Testis (tissue), 3 donors: Measurements from ENCODE around the gene ARSG. TPM values are rescaled to one million over a fixed set of nuclear protein-coding genes. Genes with fewer than 3 reads are reported as not detected.

Source experiments
- DNase-seq: peaks from one replicate; pipeline ENCODE4 v3.0.0-alpha.2; 2019
- H3K27ac ChIP-seq, 2 donors: fragments of 200-600 bp; sonication (generic); one replicate each; pipeline ENCODE4 v1.5.1; 2019
- H3K27me3 ChIP-seq: fragments of 200-600 bp; sonication (generic); one replicate; pipeline ENCODE4 v1.5.1; 2019
- H3K36me3 ChIP-seq: fragments of 200-600 bp; sonication (generic); one replicate; pipeline ENCODE4 v1.5.1; 2017; ENCODE audit warnings: low read depth; ENCODE audit errors: missing control alignments
- H3K4me1 ChIP-seq: fragments of 200-600 bp; sonication (generic); one replicate; pipeline ENCODE4 v1.5.1; 2019
- H3K4me3 ChIP-seq, 2 donors: fragments of 200-600 bp; sonication (generic); one replicate each; pipeline ENCODE4 v1.5.1; 2017 to 2019
- H3K9me3 ChIP-seq: fragments of 200-600 bp; sonication (generic); one replicate; pipeline ENCODE4 v1.5.1; 2017
- POLR2A ChIP-seq: fragments of 450-650 bp; IDR thresholded peaks from one replicate; pipeline ENCODE4 v1.6.1; 2017; ENCODE audit warnings: antibody characterized with exemption, mild to moderate bottlenecking, moderate library complexity
- WGBS, 2 donors: methylation state at CpG; one replicate each; pipeline ENCODE4 v1.1.5; 2018; 5-methylcytosine and 5-hydroxymethylcytosine counted together
- intact Hi-C: fragments of 100-400 bp; cut with DNase I; formaldehyde crosslinking; loops from one replicate; pipeline ENCODE4 v1.15.1; 2023; ENCODE audit warnings: low total_unique reads
- microRNA counts, 2 donors: library from miRNA; unstranded; fragments of <30 nt; microRNA quantifications; one replicate each; lab custom pipeline; 2016
- microRNA-seq, 2 donors: library from miRNA; unstranded; fragments of <30 nt; microRNA quantifications; one replicate each; pipeline ENCODE4, GENCODE V29; 2016; ENCODE audit warnings: borderline number of aligned reads in 2 of 2, borderline replicate concordance in 1 of 2
- polyA plus RNA-seq: library from polyadenylated mRNA; stranded (reverse); fragments of 350-450 nt; fragmentation: Illumina TruSeq; extraction: RNeasy Lipid Tissue Mini Kit (QIAGEN cat#74804); gene quantifications from one replicate; pipeline ENCODE4 v1.2.3, GENCODE V29; 2014; ENCODE audit warnings: low read depth, low replicate concordance; ENCODE audit not compliant: insufficient read depth
- small RNA-seq, 2 donors: library from RNA; depleted of rRNA; stranded (forward); fragments of <200 nt; gene quantifications; one replicate each; pipeline ENCODE3, GENCODE V24; 2016
- total RNA-seq, 2 donors: library from RNA; depleted of rRNA; stranded (reverse); fragments of >200 nt; gene quantifications; one replicate each; pipeline ENCODE4 v1.2.3, GENCODE V29; 2016
- TF ChIP-seq, protein P1 (sequence below), 3 experiments: fragments of 450-650 bp in 2 of 3; fragments of 200-600 bp in 1 of 3; sonication (generic) in 1 of 3; IDR thresholded peaks; one replicate each; pipeline ENCODE4 v1.5.1; 2016 to 2019; ENCODE audit warnings: antibody characterized with exemption in 3 of 3, mild to moderate bottlenecking in 2 of 3, moderate library complexity in 1 of 3

ARSG gene
- total and polyA plus RNA-seq, 3 donors from 2014 or later, result 7.4 to 16.9 (median 12.5) TPM

DNA sequence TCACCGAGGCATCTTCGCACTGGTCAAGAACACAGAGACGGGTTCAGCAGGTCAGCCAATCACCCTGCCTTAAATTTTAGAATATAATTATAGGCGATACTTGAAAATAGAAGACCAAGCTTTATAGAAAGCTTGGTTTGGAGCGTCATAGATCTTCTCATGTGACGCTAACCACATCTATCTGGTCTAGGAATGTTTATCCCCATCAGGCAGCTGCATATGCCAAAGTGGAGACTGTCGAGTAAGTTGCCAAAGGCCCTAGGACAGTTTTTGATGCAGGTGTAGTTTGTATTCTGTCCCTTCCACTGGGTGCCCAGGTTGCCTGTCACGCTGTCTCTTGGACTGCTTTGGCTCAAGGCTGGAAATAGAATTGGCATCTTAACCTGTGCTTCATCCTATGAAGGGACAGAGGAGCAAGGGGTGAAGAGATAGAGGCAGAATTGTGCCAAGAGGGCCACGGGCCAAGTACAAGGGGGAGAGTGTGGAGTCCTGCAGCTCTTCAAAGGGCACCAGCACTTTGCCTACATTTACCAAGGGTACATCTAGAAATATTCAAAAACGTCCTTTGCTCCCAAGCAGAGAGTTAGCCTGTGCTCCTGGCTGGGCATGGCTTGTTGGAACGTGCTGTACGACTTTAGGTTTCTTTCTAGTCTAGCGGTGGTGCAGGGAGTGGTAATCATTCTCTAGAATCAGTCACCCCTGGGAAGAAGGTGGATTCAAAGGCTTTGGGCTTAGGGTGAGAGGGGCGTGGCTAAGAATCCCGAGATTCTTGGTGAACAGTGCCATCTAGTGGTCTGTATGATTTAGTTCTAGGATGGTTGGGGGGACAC is 171.3 kb downstream of the ARSG start:
- no peak overlapping the region for H3K4me3 ChIP-seq
- H3K9me3 ChIP-seq, result no peaks in the 10 kb centered on the region
- peaks cover 19% of the 10 kb centered on the region for H3K4me1 ChIP-seq
- H3K27ac ChIP-seq, result no peak overlapping the region
- H3K27me3 ChIP-seq, result no peaks in the 10 kb centered on the region
- TF ChIP-seq POLR2A, result no peak
- TF ChIP-seq, protein P1, sequence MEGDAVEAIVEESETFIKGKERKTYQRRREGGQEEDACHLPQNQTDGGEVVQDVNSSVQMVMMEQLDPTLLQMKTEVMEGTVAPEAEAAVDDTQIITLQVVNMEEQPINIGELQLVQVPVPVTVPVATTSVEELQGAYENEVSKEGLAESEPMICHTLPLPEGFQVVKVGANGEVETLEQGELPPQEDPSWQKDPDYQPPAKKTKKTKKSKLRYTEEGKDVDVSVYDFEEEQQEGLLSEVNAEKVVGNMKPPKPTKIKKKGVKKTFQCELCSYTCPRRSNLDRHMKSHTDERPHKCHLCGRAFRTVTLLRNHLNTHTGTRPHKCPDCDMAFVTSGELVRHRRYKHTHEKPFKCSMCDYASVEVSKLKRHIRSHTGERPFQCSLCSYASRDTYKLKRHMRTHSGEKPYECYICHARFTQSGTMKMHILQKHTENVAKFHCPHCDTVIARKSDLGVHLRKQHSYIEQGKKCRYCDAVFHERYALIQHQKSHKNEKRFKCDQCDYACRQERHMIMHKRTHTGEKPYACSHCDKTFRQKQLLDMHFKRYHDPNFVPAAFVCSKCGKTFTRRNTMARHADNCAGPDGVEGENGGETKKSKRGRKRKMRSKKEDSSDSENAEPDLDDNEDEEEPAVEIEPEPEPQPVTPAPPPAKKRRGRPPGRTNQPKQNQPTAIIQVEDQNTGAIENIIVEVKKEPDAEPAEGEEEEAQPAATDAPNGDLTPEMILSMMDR (IDR thresholded peaks at IDR 0.05), result peak; percentile 50 to 77 (median 70)
- H3K36me3 ChIP-seq, result no peaks in the 10 kb centered on the region
- intact Hi-C loops, result loop anchor here (10.0 kb wide), 1 partner anchor 198 kb away; no protein-coding TSS in a partner anchor
- peak; percentile 77 for DNase-seq
- 46 to 55% methylated on average over 14 to 15 of the region's 15 CpGs for WGBS, 2 donors

DNA sequence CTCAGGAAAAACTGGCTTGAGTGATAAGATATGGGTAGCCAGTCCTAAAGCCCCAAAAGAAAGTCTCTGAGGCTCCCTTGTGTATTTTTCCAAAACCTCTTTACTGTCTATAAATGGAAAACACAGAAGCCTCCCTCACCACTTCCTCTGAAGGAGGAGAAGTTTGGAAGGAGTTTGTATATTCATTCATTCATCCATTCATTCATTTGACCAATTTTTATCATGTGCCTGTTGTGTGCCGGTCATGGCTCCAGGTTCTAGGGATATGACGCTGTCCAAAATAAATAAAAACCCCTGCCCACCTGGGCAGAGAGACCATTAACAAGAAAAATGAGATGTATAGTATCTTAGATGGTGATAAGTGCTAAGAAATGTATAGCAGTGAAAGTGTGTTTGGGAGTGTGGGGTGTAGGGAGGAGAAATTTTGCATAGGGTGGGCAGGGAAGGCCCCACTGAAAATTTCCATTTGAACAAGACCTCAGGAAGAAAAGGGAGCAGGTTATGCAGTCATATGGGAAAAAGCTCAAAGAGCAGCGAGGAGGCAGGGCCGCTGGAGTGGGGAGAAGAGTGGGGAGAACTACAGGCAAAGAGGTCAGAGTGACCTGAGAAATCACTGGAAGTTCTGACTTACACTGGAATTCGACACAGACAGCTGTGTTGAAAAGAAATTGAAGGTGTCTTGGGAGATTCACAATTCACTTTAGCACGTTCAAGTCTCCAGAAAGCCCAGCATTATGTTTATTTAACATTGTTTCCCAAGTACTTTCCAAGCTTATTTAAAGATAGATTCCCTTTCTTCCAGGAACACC is 172.1 kb downstream of the ARSG start:
- 24 to 26% methylated on average over 6 of the region's 6 CpGs for WGBS, 2 donors
- Histone ChIP-seq H3K4me3 (no peak overlapping the region), H3K4me1 (peaks cover 18% of the 10 kb centered on the region), H3K27ac (peak overlapping the region in 1 of 2 donors; percentile 0), H3K27me3 (no peaks in the 10 kb centered on the region), H3K9me3 (no peaks in the 10 kb centered on the region), H3K36me3 (no peaks in the 10 kb centered on the region)
- TF ChIP-seq, protein P1 (IDR thresholded peaks at IDR 0.05), result peak in 1 of 3 experiments; percentile 2
- no peak for TF ChIP-seq POLR2A
- no peak for DNase-seq
- intact Hi-C loops, result loop anchor here (10.0 kb wide), 1 partner anchor 199 kb away; no protein-coding TSS in a partner anchor

DNA sequence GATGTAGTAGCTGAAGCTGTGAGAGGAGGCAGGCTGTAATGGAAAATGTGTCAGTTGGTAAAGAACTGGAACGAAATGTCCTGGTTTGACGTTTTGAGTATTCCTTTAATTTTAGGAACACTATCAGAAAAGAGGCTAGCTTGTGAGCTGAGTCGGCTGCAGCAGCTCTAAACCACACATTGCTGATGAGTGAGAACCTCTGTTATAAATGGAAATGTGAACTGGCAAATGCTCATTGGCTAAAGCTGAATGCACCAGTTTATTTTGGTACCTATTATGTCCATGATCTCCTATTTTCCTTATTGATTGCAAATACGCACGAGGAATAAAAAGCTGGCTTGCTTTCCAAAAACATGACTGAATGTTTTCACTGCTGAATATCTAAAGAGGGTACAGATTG is 177.0 kb downstream of the ARSG start:
- WGBS, 2 donors, result 43 to 44% methylated on average over 5 of the region's 5 CpGs
- Histone ChIP-seq H3K27ac (peak overlapping the region in 1 of 2 donors; percentile 2), H3K4me3 (no peak overlapping the region), H3K4me1 (peaks cover 10% of the 10 kb centered on the region), H3K9me3 (no peaks in the 10 kb centered on the region), H3K27me3 (no peaks in the 10 kb centered on the region), H3K36me3 (no peaks in the 10 kb centered on the region)
- no peak for DNase-seq
- TF ChIP-seq POLR2A, result no peak
- TF ChIP-seq, protein P1 (IDR thresholded peaks at IDR 0.05), result no peak
- intact Hi-C loops, result loop anchor here (10.0 kb wide), 1 partner anchor 204 kb away; no protein-coding TSS in a partner anchor

DNA sequence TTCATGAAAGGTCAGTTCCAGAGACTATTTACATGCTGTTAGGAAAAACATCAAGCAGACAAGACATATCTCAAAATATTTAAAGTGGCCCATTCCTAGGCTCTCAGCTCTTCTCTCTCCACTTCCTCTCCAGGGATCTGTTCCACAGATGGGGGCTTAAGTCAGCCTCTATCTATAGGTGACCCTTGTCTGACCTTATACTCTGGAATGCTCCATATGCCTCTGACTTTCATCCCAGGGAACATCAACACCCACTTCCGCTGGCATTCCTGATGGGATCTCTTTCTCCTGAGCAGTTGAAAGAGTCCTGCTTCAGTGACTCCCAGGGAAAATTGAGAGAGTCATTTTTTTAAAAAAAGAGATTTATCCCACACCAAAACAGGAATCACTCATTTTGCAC is 177.5 kb downstream of the ARSG start:
- H3K36me3 ChIP-seq, result no peaks in the 10 kb centered on the region
- no peak overlapping the region for H3K27ac ChIP-seq
- H3K4me1 ChIP-seq, result peaks cover 5% of the 10 kb centered on the region
- intact Hi-C loops, result loop anchor here (10.0 kb wide), 1 partner anchor 204 kb away; no protein-coding TSS in a partner anchor
- DNase-seq, result no peak
- WGBS, 2 donors, result 93 to 94% methylated on average over 1 of the region's 1 CpG
- no peak overlapping the region for H3K4me3 ChIP-seq
- no peaks in the 10 kb centered on the region for H3K9me3 ChIP-seq
- TF ChIP-seq, protein P1 (IDR thresholded peaks at IDR 0.05), result no peak
- TF ChIP-seq POLR2A, result no peak
- no peaks in the 10 kb centered on the region for H3K27me3 ChIP-seq

MicroRNA genes within 50 kb of the gene (microRNA counts, 767-probe panel; counts per million panel counts)
- microRNA hsa-miR-635 (lab: Ali Mortazavi, UCI), result 0 to 152 counts per million in 2 donors

Small RNAs within 50 kb of the gene (microRNA-seq; reads per million reads assigned to microRNA genes)
- 0 to 2.1 reads per million in 2 donors for gene MIR635

Small RNAs within 50 kb of the gene (small RNA-seq; reads per million reads assigned to genes)
- 0 reads per million in 2 donors for gene MIR635

Other genes with a start within 250 kb of the ARSG start
- gene AMZ2, start 43.5 kb upstream of the ARSG start, total RNA-seq, result 100 to 1,000 TPM; 143 to 201 TPM
- gene AMZ2, start 43.5 kb upstream of the ARSG start, polyA plus RNA-seq, result 457 TPM
- gene SLC16A6, start 368 bp upstream of the ARSG start, total RNA-seq, result 1 to 10 TPM; 1.5 to 1.9 TPM
- gene SLC16A6, start 368 bp upstream of the ARSG start, polyA plus RNA-seq, result 2.2 TPM
- 10 to 100 TPM; 26.8 to 38.3 TPM for gene WIPI1, start 166.0 kb downstream of the ARSG start, total RNA-seq
- 25.4 TPM for gene WIPI1, start 166.0 kb downstream of the ARSG start, polyA plus RNA-seq
- 100 to 1,000 TPM; 279 to 319 TPM for gene PRKAR1A, start 220.9 kb downstream of the ARSG start, total RNA-seq
- 375 TPM for gene PRKAR1A, start 220.9 kb downstream of the ARSG start, polyA plus RNA-seq